Posterior cingulate gyrus (tissue), 11 donors: ENCODE results near the gene CPEB3.
"Not testable (repeated sequence)": the region's sequence is repeated elsewhere in the genome, so short reads cannot be mapped to it uniquely, and the experiment has no call there.

Experiments
- DNase-seq, 10 donors: peaks; one replicate each; pipeline versions ENCODE4 v3.0.0 to v3.0.0-alpha.2; 2020 to 2021; ENCODE audit warnings: mixed read lengths in 3 of 10
- intact Hi-C: fragments of 100-400 bp; cut with DNase I; formaldehyde crosslinking; loops from one replicate; pipeline ENCODE4 v1.15.1; 2023

The CPEB3 gene

DNA sequence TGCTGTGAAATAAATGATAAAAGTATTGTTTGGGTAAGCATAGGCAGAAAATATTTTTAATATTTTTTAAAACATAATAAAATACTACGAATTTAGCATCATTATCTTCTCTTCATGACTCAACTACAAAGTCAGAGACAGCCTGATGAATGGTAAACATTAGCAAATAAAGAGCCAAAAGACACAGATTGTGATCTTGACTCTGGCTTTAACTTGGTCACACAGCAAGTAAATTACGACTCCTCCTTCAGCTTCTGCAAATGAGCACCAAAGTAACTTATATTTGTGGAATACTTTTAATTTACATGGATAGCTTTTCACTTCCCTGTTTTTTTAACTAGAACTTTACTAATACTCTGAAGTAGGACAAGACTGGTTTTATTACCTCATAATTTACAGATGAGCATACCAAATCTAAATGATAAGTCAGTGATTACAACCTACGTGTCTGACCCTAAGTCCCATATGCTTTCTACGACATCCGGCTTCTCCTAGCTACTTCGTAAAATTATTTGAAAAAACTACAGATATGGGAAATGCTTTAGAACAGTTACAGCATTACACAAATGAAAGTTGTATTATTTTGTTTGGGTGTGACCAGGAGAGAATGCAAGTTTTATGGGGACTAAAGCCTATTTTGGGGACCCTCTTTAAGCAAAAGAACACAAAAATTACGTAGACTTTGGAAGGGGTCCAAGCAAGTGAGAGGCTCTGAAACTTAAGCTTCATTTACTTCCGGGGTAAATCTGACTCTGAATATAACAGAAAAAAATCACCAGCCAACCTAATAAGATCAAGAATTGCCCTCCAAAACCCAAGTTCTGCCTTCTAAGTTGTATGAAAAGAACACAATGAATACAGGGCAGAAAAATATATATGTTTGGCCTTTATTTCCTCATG, 133.8 kb downstream of the CPEB3 start:
- no peak for DNase-seq

DNA sequence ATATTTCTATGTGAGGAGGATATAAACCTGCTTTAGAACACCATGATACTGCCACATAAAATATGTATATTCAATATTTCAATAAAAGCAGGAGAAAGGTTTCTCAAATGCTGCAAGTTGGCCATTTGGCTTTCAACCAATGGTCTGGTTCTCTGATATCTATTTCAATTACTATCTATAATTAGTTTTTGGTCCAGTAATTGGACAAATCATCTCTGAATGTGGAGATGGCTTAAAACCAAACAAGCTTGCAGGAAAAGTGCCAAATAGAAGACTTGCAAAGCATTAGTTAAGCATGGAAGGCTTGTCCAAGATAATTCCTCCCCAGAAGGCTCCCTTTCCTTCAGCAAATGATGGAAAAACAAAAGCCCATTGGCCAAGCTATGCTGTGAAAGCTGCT, 140.1 kb downstream of the CPEB3 start:
- DNase-seq: no peak
- intact Hi-C loops: no loop called here

More for the DNA sequence above, 133.8 kb downstream of the CPEB3 start:
- intact Hi-C loops: no loop called here

DNA sequence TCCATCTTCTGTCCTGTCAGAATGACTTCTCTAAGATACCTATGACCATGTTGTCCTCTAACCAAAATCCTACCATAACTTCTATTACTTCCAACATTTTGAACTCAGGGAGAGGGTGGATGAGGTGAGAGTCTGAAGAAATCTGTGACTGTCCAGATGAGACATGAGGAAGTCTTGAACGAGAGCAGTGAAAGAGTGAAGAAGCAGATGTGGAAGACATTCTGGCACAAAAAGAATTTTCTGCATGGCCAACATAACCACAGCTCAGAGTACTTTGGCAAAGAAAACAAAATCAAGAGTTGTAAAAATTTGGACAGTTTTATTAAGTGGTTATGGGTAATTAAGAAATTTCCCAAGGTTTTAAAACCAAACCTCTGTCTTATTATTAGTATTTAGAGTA, 141.6 kb downstream of the CPEB3 start:
- DNase-seq: no peak
- intact Hi-C loops: no loop called here

DNA sequence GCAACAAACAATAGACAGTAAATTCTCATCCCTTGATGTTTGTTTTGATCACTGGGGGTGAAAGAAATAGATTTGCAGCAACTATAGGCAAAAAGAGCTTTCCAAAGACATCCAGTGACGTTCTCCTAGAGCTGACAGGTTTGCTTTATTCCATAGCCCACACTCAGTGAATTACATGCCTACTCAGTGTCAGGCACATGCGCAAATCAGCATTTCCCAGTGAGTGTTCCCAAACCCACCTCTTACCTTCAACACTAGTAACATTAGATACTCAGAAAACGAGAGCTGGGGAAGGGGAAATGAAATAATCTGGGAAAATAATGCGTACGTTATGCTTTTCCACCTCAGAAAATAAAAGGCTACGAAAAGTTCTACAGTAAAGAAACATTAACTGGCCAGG, 144.1 kb downstream of the CPEB3 start:
- intact Hi-C loops: no loop called here
- DNase-seq: no peak

GRCh38 chr10:92146107-92146506, 144.8 kb downstream of the CPEB3 start:
- intact Hi-C loops: no loop called here
- no peak for DNase-seq

DNA sequence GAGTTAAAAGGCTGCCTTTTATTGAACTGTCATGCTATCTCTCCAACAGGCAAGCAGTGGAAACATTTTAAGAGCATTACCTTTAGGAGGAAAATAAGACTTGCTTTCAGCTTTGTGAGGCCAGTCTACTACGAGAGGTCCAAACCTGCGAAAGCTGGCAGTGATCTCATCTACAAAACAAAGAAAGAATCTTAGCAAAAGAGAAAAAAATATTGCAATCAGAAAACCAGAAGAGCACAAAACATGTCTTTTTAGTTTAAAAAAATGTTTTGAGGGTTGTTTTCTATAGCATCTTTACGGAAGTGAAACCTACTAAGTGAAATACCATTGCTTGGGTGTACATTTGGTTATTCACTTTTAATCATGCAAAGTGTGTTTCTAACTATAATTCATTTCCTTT, 147.9 kb downstream of the CPEB3 start:
- DNase-seq: no peak

DNA sequence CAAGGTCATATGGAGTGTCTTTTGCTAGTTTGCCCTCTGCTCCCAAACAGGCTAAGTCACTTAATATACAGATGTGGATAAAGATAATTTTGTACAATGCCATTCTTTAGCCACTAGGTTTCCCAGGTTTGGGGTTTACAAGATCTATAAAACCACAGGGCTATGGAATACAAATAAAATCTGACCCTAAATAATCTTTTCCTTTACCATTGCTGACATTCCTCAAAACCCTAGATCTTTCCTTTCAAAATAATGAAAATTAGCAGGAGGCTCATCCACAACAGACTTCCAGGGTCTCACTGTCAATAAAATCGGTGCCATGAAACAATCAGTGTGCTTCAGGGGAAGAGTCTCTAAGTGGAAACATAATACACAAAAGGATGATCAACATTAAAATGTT, 148.4 kb downstream of the CPEB3 start:
- intact Hi-C loops: no loop called here
- no peak for DNase-seq

More for the DNA sequence above, 147.9 kb downstream of the CPEB3 start:
- intact Hi-C loops: no loop called here

GRCh38 chr10:92141147-92141546, 149.7 kb downstream of the CPEB3 start:
- intact Hi-C loops, DNase-seq: not testable (repeated sequence)

DNA sequence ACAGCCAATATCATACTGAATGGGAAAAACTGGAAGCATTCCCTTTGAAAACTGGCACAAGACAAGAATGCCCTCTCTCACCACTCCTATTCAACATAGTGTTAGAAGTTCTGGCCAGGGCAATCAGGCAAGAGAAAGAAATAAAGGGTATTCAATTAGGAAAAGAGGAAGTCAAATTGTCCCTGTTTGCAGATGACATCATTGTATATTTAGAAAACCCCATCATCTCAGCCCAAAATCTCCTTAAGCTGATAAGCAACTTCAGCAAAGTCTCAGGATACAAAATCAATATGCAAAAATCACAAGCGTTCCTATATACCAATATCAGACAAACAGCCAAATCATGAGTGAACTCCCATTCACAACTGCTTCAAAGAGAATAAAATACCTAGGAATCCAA, 156.8 kb downstream of the CPEB3 start:
- intact Hi-C loops, DNase-seq: not testable (repeated sequence)

DNA sequence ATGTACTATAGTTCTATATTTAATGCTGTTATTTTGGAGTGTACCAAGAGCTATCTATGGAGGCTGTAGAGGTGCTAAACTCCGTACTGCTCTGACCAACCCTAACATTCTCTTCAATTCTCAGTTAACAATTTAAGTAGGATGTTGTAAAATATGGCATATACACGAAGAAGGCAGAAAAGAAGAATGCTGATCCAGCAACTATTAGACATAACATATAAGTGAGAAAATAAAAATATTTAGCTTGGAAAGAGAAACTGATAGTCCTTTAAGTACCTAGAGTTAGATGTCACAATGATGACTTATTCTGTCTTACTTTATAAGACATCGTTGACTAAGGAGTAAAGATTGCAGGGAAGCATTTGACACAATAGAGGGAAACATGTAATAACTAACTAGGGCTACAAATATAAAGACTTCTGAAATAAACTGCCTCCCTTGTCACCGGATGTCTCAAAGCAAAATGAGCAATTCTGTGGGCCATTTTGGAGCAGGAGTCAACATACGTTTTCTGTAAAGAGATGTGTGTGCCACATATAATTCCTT, 159.5 kb downstream of the CPEB3 start:
- intact Hi-C loops: no loop called here
- DNase-seq: no peak

DNA sequence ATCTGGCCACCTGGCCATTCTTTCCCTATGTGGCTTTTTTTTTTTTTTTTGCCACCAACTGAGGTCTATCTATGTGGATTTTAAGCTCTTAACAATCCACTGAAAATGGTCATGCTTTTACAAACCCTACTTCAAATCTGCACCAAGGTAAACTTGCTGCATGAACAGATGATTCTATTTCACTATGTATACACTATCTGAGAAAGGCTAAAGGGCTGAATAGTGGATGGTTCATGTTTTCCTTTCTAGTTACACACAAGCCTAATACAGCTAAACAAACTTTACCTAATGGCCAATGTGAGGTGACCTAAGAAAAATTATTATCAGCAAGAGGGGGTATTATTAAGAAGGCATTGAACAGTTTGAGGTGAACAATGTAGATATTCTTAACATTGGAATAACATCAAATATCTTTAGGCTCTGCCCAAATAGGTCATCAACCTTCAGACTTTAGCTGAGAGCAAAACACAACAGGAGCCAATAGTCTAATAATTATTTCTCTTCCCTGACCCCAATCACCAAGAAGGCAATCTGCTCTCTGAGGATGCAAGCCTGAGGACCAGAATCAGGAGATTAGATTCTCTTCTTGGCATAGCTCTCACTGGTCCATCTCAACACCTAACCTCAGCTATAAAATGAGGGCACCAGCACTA, 160.1 kb downstream of the CPEB3 start:
- DNase-seq: no peak
- intact Hi-C loops: no loop called here

GRCh38 chr10:92126100-92126650, 164.7 kb downstream of the CPEB3 start:
- intact Hi-C loops: no loop called here
- no peak for DNase-seq

DNA sequence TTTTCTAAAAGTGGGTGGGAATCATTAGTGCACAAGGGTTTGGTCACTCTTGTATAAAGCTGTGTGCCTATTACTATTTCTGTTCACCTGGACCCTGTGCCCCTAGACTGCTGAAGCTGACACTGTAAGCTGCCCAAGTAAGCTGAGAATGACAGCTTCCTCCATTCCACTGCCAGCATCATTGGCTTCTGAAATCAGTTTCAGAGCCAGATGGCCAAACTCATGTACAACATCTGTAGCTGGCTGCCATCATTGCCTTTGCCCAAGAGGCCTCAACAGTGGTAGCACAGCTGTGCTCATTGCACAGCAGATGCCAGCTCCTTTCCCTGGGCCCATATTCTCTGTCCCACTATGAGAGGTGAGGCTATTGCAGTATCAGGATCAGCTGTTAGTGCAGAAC, 165.7 kb downstream of the CPEB3 start:
- DNase-seq: no peak
- intact Hi-C loops: no loop called here

DNA sequence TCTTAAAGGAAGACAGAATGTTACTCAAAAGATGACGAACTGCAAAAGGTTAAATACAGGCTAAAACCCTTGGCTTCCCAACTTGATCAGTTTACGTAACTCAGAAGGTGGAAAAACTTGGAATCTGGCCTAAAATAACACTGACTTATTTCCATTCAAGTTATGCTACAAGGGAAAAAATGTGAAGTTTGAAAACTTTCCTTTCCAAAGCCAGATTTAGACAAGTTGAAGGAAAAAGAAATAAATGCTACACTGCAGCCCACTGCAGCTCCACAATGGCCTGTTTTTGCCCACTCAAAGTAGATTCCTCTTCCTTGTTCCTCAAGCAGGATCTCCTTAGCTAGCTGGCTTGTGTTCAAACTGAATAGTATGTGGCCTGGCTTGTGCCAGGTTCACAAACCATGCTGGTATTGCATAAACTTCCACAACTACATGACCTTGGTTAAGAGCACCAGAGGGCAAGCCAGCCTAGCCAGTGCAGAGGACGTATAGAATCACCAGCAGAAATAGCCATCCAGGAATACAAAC, 166.2 kb downstream of the CPEB3 start:
- DNase-seq: no peak
- intact Hi-C loops: no loop called here

- intact Hi-C loops: no loop called here
- DNase-seq: no peak
These were observed 166.9 kb downstream of the CPEB3 start for GRCh38 chr10:92124020-92124419.

- DNase-seq: no peak
- intact Hi-C loops: no loop called here
These were observed 167.9 kb downstream of the CPEB3 start for GRCh38 chr10:92122941-92123450.

GRCh38 chr10:92121686-92122492, 169.0 kb downstream of the CPEB3 start:
- intact Hi-C loops: no loop called here
- DNase-seq: no peak

GRCh38 chr10:92119340-92119739, 171.5 kb downstream of the CPEB3 start:
- intact Hi-C loops: no loop called here
- DNase-seq: no peak

GRCh38 chr10:92114917-92115316, 176.0 kb downstream of the CPEB3 start:
- not testable (repeated sequence) for DNase-seq

More at GRCh38 chr10:92114917-92115316, 176.0 kb downstream of the CPEB3 start:
- intact Hi-C loops: not testable (repeated sequence)
